Stromal cell of bone marrow (primary cell): ENCODE measurements around the gene CHSY1.

Experiments
- DNase-seq: peaks from one replicate; pipeline ENCODE4 v3.0.0-alpha.2; 2012; ENCODE audit warnings: low read depth

CHSY1 gene

DNA sequence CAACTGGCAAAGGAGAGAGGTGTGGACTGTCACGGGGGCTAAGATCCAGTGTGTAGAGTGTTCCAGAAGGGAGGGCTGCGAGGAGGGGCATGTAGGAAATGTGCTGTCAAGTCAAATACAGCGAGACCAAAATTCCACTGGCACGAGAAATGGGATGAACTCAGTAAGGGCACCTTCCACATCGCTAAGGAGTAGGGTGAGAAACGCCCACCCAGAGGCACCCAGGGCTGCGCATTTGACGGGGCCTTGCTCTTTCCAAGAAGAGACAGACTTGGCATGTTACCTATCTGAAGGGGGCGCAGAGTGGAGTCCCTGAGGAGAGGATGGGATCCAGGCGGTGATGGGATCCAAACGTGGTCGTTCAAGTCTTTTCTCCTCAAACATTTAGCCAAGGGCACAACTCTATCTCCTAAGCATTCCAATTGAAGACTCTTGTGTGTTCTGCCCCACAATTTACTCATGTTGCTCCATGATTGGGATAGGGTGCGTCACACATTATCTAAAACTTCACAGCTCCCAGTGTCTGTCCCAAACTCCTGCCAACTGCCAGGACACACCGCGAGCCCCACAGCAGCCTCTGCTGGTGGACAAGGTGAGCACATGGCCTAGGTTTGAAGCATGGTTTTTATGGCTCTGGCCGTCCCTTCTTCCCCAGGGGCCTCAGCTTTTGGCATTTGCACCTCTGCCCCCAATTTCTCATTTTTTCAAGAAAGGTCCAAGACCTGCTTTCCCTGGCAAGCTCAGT, 17.8 kb upstream of the CHSY1 start:
- no peak for DNase-seq

DNA sequence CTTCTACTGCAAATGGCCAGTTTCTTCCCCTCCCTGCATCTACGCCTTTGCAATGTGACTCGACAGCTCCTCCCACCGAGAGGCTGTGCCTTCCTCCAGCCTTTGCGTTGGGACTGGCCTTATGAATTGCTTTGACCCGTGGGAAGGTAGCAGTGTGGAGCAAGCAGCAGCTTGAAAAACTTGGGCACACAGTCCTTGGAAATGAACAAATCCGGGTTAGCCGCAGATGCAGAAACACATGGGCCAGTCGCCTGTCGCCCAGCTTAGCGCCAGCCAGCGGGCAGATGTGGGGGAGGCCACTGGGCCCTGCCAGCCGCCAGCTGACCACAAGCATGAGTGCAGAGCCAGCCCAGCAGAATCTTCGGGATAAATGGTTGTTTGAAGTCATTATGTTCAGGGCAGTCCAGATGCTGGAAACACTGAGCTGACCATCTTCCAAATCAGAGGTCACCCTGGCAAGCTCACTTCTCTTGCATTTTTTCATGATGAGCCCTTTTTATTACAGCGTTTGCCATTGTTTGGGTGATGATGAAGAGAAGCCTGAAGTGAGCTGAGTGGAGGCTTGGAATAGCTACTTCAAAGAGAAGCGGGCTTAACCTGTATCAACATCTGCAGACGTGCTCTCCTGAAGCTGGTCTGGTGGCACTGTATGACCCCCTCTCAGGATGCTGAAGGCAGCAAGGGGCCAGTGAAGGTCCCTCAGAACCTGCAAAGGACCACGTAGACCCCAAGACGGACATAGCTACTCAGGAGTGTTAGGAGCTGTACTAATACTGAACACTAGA, 15.7 kb upstream of the CHSY1 start:
- DNase-seq: peak; percentile 89

DNA sequence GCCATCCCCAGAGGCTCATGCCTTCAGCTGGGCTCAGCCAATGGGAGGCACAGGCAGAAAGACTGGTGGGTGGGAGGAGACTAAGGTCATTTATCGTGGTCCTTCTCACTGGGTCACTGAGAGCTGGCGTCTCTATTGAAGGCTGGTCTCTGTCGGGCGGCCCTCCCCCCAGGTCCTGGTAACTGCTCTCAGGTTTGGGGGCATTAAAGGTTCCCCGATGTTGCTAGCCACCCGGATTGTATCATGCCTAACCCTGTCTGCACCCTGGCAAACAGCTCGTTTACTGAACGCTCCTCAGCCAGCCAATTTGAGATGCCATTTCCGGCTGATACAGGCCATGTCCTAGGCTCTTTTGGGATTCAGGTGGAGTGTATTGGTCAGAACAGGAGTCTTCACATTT, 14.9 kb upstream of the CHSY1 start:
- no peak for DNase-seq

DNA sequence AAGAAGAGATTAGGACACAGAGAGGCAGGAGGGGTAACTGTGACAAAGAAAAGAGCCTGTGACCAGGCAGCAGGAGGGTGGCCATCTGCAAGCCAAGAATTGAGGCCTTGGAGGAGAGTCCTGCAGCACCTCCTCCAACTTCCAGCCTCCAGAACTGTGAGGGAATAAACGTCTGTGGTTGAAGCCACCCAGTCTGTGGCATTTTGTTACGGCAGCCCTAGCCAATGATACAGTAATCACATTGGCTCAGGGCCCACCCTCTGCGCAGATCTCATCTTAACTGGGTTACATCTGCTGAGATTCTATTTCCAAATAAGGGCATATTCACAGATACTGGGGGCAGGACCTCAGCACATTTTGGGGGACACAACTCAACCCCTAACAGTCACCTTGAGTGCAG, 14.2 kb upstream of the CHSY1 start:
- DNase-seq: peak; percentile 60

DNA sequence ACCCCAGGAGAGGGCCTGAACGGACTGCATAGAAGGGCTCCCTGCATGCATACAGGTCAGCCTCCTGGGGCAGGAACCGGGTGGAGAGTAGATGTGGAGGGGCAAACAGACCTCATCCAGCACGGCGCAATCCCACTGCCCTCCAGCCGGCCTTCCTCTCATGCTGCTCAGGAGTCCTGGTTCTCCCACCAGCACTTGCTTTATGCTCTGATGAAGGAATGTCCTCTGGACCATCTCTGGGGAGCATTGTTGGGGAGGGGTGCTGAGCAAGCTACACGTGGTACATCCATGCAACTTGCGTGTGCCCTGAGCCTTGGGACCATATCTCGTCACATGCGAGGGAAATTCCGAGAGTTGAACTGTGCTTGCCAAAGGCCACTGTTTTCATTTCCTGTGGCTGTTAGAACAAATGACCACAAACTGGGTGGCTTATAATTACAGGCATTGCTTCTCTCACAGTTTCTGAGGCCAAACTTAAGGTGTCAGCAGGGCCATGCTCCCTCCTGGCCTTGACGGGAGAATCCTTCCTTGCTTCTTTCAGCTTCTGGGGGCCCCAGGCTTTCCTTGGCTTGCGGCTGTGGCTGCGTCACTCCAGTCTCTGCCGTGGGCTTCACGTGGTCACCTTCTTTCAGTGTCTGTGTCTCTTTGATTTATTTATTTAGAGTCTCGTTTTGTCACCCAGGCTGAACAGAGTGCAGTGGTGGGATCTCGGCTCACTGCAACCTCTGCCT, 13.2 kb upstream of the CHSY1 start:
- DNase-seq: no peak

DNA sequence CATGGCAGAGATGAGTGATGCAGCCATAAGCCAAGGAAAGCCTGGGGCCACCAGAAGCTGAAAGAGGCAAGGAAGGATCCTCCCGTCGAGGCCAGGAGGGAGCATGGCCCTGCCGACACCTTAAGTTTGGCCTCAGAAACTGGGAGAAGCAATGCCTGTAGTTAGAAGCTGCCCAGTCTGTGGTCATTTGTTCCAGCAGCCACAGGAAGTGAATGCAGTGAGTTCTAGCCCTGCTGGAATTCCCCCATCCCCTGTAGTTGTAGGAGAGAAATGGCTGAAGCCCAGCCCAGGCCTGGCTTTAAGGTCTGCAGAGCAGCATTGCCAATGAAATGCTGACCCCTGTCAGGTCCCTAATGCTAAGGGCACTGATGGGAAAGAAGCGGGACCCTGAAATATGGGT, 12.2 kb upstream of the CHSY1 start:
- no peak for DNase-seq

DNA sequence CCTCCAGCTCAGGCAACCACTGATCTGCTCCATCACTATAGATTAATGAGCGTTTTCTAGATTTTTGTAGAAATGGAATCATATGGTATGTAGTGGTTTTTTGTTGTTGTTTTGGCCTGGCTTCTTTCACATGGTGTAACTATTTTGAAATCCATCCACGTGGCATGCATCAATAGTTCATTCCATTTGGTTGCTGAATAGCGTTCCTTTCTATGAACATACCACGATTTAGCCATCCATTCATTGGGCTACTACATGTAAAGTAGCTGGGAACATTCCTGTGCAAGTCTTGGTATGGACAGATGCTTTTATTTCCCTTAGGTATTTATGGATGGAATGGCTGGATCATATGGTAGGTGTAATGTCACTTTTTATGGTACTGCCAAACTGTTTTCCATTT, 10.7 kb upstream of the CHSY1 start:
- DNase-seq: no peak

DNA sequence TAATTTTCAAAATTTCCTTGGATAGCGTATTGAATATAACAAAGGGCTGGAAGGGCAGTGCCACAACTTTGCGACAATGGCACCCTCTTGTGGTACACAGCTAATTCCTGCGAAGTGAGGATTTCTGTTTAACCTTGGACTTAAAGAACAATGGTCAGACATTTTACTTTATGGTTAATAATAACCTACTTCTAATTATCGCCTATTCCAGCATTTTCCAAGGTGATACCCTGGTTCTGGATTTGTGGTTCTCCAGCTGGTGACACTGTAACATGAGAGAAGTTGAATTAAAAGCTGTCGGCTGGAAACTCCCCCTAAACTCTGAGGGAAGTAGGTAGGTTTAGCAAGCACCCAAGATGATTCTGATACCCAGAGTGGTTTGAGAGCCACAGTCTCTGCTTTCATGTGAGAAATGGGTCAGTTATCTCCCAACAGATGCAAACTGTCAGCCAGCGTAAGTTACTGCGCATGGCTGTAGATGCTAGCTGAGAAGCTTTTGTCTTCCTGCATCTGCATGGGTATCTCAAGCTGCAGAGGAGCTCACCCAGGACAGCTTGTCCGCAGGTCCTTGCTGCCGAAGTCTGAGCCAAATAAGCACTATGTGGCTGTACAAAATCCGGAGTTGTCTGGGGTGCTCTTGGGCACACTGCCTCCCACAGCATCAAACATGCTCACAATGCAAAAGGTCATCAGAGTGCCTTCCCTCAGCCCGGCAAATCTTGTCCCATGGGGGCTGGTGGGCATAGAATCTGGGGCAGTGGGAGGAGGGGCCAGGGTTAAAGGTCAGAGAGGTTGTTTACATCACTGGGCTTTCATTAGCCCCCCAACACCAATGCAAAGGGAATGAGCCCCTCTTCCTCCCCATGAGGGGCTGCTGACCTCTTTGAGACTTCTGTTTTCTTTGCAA, 6.6 kb upstream of the CHSY1 start:
- peak; percentile 55 for DNase-seq

DNA sequence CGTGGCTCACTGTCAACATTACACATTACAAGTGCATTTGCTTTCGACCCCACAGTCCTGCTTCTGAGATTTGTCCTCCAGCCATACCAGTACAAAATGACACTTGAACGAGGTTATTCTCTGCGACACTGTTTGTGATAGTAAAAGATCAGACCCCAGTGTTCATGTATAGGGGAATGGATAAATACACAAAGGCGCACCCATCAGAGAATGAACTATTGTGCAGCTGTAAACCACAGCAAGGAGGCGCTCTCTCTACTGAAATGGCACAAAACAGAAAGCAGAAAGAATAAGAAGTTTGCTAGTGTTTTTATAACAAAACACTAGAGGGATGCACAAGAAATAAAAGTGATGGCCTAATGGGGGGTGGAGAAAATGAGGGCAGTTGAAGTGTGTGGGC, 4.9 kb upstream of the CHSY1 start:
- no peak for DNase-seq

DNA sequence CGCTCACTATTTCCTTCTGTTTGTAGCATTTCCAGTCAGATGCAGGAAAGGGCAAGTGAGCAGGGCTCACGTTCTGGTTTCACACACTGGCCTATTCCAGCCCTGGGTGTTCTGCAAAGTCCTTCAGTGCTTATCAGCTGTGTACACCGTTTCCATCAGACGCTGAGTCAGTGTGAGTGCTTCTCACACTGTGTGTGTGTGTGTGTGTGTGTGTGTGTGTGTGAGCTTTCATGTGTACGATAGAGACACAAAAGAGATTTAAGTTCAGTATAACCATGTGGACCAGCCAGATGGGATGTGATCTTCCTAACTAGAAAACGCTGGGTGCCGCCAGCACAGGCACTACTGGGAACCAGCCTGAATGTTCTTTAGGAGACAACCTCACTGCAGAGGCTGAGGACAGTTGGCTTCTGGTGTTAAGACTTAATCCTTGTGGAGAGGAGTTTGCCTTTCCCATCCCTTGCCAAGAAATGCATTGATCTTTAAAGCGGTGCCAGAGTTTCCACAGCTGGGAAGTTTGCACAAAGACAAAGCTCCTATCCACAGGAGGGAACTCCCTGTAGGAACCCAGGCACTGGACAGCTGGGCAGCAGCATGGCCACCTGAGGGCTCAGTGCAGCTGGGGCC, 3.9 kb upstream of the CHSY1 start:
- no peak for DNase-seq

DNA sequence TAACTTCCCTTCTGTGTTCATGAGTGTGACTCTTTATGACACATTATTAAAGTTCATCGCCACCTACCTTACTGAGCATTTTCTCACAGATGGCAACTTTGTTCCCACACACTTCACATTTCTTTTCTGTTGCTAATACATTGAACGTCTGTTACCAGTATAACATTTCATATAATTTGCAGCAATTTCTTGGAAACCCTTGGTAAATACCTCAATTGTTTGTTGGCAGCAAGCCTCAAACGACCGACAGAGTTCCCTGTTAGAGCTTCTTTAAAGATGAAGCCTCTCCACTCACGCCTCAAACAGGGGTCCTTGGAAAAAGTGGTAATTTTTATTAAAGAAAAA, 3.2 kb upstream of the CHSY1 start:
- no peak for DNase-seq

DNA sequence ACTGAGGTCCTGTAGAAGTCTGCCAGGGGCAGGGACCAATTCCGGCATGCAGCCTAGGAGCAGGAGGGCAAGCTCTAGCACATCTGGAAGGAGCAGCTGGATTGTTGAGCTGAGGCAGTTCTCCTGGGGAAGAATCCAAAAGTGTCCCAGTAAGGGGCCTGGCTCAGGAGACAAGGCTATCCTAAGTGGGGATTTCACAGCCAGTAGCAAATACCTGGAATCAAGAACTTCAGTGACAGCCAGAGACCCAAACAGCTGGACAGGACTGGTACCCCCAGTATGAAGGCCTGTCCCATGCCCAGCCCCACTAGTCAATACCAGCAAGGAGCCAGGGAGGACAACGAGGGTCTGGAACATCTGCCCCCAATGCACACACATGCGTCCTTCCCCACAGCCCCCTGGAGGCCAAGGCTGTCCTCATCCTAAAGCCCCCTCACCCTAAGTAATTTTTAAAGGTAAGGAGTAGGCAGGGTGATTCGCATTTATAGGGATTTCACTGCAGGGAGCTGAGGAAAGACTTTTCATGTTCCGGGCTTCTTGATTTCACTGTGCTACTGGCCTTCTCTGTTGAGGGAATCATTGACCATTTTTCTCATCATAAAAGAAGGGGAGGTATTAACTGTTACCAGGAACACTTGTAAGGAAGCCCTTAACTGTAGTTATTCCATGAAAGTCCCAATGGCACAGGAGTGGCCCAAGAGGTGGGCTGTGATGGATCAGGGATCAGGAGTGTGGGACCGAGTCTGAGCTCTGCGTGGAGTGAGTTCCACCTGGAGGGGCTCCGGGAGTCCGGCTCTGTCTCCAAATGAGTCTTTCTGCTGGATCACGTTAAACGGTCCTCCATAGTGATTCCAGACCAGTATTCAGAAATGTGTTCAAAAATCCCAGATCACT, 2.6 kb upstream of the CHSY1 start:
- DNase-seq: no peak

DNA sequence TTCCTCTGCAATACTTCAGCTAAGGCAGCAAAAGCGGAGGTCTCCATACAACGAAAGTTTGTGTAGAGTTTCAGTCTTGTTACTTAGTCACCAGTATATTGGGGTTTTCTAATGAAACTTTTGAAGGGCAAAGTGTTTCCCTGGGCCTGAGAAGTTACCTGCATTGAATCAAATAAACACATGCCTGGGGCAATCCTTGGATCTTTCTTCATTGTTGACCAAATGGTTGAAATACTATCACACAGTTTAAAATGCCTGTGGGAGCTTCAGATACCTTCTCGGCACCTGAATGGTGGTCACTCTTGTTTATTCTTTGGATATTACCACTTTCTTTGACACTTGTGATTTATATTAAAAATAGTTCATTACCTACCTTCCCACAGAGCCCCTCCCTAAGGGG, 988 bp upstream of the CHSY1 start:
- DNase-seq: no peak

DNA sequence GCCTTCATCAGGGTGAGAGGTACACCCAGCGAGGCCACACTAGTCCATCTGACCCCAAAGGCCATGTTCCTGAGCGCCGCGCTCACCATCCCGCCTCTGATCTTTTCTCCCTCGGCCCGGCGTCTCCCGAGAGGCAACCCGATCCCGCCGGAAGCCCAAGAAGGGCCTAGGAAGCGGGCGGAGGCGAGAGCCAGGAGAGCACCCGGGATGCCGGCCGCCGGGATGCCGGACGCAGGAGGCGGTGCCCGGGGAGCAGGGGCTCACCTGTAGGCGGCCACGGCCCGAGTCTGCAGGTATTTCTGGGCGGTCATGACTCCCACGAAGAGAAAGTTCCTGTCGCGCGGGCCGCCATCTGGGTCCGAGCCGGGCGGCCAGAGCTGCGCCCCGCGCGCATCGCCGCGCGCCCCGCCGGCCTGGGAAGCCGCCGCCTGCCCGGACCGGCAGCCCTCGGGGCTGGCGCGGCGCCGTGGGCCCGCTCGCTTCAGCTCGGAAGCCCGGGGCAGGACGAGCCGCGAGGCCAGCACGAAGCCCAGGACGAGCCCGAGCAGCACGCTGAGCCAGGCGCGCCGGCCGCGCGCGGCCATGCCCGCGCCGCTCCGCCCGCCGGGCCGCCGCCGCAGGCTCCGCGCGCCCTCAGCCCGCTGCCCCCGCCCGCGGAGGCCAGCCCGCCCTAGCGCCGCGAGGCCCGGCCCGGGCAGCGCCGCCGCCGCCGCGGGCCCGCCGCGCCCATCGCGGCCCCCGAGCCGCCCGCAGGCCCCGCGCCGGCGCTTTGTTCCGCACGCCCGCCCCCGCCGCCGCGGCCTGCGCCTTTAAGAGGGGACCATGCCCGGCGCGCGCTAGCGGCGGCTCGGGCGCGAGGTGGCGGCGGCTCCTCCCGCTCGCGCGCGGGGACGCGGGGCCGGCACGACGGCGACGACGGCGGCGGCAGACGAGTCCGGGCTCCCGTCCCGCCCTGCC, 697 bp downstream of the CHSY1 start:
- DNase-seq: no peak

DNA sequence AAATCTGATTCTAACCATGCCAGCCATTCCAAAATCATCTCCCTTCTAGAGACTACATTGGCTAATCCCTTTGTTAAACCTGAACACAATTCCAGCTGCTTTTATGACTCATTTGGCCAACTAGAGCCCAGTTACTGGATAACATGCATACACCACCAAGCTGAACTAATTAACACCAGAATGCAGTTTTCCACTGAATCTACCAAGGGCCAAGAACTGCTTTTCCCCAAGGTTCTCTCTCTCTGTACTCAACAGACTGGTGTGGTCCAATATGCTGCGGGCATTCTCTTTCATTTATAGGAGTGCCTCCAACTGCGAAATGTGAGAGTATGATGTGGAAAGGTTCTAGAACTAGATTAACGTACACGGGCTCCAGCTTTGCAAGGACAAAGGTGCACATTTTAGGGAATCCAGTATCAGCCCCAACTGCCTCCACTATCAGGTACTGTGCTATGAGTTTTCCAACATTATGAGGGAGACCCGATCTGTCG, 1.5 kb downstream of the CHSY1 start:
- peak; percentile 79 for DNase-seq

DNA sequence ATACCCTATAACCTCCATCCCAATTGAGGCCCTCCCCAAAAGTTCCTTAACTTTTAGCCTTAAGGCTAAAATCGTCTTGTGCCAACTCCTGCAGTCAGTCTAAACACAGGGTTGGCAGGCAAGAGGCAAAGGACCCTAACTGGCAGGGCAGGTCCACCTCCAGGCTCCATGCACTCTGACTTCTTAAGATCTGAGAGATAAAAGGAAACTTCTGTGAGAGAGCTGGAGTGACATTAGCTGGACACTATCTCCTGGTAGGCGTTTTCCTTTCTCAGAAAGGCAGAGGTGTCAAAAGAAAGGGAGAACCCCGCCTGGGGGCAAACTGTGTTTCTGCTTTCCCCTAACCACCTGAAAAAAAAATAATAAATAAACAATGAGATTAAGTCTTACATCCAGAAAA, 3.6 kb downstream of the CHSY1 start:
- DNase-seq: no peak

DNA sequence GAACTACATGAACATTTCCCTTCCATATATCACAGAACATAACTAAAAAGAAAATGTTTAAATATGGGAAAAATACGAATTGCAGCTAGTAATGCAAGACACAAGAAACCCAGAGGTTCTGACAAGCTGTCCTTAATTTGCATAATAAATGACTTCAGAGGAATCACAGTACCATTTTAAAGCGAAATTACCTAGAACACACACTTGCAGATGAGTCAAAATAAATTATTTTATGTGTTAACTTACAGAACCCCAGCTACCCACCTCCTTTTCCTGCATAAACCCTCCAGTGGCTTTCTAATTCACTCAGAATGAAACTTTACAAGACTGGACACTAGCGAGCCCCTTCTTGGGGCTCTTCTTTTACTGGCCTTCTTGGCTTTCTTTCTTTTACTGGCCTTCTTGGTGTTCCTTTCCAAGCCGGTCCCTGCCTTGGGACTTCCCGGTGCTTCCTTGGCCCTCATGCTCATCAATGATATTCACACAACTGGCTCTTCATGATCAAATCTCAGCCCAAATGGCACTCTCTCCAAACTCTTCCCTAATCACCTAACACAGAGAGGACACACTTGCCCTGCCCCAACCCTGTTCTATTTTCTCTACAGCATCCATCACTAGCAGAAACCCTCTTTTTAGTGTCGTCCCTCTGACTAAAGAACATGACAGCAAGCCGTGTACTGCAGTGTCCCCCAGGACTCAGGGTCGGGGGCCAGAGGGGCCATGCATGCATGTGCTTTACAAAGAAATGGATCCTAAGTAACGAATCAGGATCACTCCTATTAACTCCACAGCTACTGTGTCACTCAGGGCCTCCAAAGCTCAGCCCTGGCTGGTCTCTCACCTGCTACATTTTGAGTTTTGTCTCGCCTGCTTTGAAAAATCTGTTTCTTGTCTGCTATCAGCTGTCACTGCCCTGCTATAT, 4.8 kb downstream of the CHSY1 start:
- no peak for DNase-seq

DNA sequence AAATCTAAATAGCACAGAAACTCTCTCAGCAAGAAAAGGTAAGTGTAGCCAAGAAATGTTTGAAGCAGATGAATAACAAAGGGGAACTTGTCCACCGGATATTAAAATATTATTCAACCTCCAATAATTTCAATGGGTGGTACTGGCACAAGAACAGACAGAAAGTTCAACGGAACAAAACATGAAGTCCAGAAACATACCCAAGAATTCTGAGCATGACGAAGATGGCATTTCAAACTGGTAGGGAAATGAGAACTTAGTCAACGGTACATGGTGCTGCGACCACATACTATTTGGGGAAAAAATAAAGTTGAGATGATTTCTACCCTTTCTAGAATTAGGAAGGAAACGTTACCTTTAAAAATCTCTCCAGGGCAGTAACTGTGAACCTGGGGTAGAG, 5.5 kb downstream of the CHSY1 start:
- no peak for DNase-seq
